ENCODE results near the gene TANC2.

Gene TANC2

GRCh38 chr17:62965686-62966425, at the start of gene TANC2:
TANC2 (plus strand) TSS chr17:62966235; CDS start chr17:63009560, 43,325 bp downstream.
- DNase-seq = peak; percentile 79

- no peak for DNase-seq
These were observed 49.1 kb upstream of the TANC2 start for GRCh38 chr17:62916684-62917571.

- no peak for DNase-seq
These were observed 46.6 kb upstream of the TANC2 start for GRCh38 chr17:62919388-62919787.

- no peak for DNase-seq
These were observed 45.7 kb upstream of the TANC2 start for GRCh38 chr17:62920300-62920699.

- DNase-seq = no peak
These were observed 44.2 kb upstream of the TANC2 start for GRCh38 chr17:62921817-62922216.

- no peak for DNase-seq
These were observed 42.5 kb upstream of the TANC2 start for GRCh38 chr17:62923258-62924150.

GRCh38 chr17:62925267-62925836, 40.7 kb upstream of the TANC2 start:
- no peak for DNase-seq

GRCh38 chr17:62927083-62927482, 39.0 kb upstream of the TANC2 start:
- no peak for DNase-seq

- no peak for DNase-seq
These were observed 36.7 kb upstream of the TANC2 start for GRCh38 chr17:62929320-62929719.

- no peak for DNase-seq
These were observed 34.9 kb upstream of the TANC2 start for GRCh38 chr17:62931101-62931500.

- DNase-seq = no peak
These were observed 32.3 kb upstream of the TANC2 start for GRCh38 chr17:62933501-62934385.

GRCh38 chr17:62935098-62935497, 30.9 kb upstream of the TANC2 start:
- no peak for DNase-seq

- no peak for DNase-seq
These were observed 30.5 kb upstream of the TANC2 start for GRCh38 chr17:62935523-62935922.

- DNase-seq = no peak
These were observed 28.4 kb upstream of the TANC2 start for GRCh38 chr17:62937606-62938005.

- no peak for DNase-seq
These were observed 24.6 kb upstream of the TANC2 start for GRCh38 chr17:62941358-62941991.

GRCh38 chr17:62948370-62948769, 17.7 kb upstream of the TANC2 start:
- no peak for DNase-seq

GRCh38 chr17:62949036-62949435, 17.0 kb upstream of the TANC2 start:
- DNase-seq = no peak

- DNase-seq = no peak
These were observed 16.0 kb upstream of the TANC2 start for GRCh38 chr17:62950067-62950466.

- no peak for DNase-seq
These were observed 10.1 kb upstream of the TANC2 start for GRCh38 chr17:62955841-62956352.

GRCh38 chr17:62963296-62963695, 2.7 kb upstream of the TANC2 start:
- DNase-seq = no peak

GRCh38 chr17:62964506-62964905, 1.5 kb upstream of the TANC2 start:
- no peak for DNase-seq

All from NCI-H510A (cell line).